Dermis blood vessel endothelial cell (primary cell): ENCODE measurements around the gene POU4F3. TPM values are rescaled to one million over a fixed set of nuclear protein-coding genes. Genes with fewer than 3 reads are reported as not detected.
"Not testable (repeated sequence)": the region's sequence is repeated elsewhere in the genome, so short reads cannot be mapped to it uniquely, and the experiment has no call there.

Experiments
- DNase-seq: peaks from one replicate; pipeline ENCODE4 v3.0.0; 2010
- total RNA-seq: library from RNA; depleted of rRNA; stranded (reverse); fragments of >200 nt; gene quantifications from 2 replicates; pipeline ENCODE4 v1.2.3, GENCODE V29; 2014

Gene POU4F3
- 0.05 TPM in 1 of 2 replicates, not detected in the other for total RNA-seq

- DNase-seq: no peak
Observed at GRCh38 chr5:146338774-146339714, at the start of gene POU4F3. TSS of gene POU4F3 (plus strand) at chr5:146338839. CDS start at chr5:146339113, 274 bp downstream.

- DNase-seq: no peak
Observed at GRCh38 chr5:146290318-146290717, 48.3 kb upstream of the POU4F3 start.

GRCh38 chr5:146291421-146292074, 47.1 kb upstream of the POU4F3 start:
- peak; percentile 63 for DNase-seq

GRCh38 chr5:146296245-146296644, 42.4 kb upstream of the POU4F3 start:
- no peak for DNase-seq

GRCh38 chr5:146298920-146299319, 39.7 kb upstream of the POU4F3 start:
- DNase-seq: not testable (repeated sequence)

GRCh38 chr5:146301626-146302025, 37.0 kb upstream of the POU4F3 start:
- DNase-seq: no peak

GRCh38 chr5:146302406-146302805, 36.2 kb upstream of the POU4F3 start:
- DNase-seq: no peak

GRCh38 chr5:146306838-146307237, 31.8 kb upstream of the POU4F3 start:
- no peak for DNase-seq

- DNase-seq: no peak
Observed at GRCh38 chr5:146307796-146308195, 30.8 kb upstream of the POU4F3 start.

- no peak for DNase-seq
Observed at GRCh38 chr5:146310540-146310939, 28.1 kb upstream of the POU4F3 start.

- DNase-seq: no peak
Observed at GRCh38 chr5:146311278-146311677, 27.4 kb upstream of the POU4F3 start.

- DNase-seq: no peak
Observed at GRCh38 chr5:146313027-146313426, 25.6 kb upstream of the POU4F3 start.

- DNase-seq: no peak
Observed at GRCh38 chr5:146321571-146321970, 17.1 kb upstream of the POU4F3 start.

- no peak for DNase-seq
Observed at GRCh38 chr5:146327257-146327870, 11.3 kb upstream of the POU4F3 start.

- DNase-seq: no peak
Observed at GRCh38 chr5:146327989-146328388, 10.7 kb upstream of the POU4F3 start.

- DNase-seq: no peak
Observed at GRCh38 chr5:146329697-146330096, 8.9 kb upstream of the POU4F3 start.

GRCh38 chr5:146331423-146331822, 7.2 kb upstream of the POU4F3 start:
- no peak for DNase-seq

GRCh38 chr5:146334074-146334533, 4.5 kb upstream of the POU4F3 start:
- no peak for DNase-seq

GRCh38 chr5:146336197-146336596, 2.4 kb upstream of the POU4F3 start:
- no peak for DNase-seq

- DNase-seq: no peak
Observed at GRCh38 chr5:146337264-146337904, 1.3 kb upstream of the POU4F3 start.

GRCh38 chr5:146337928-146338327, 711 bp upstream of the POU4F3 start:
- DNase-seq: no peak

- DNase-seq: no peak
Observed at GRCh38 chr5:146339715-146340259, 1.1 kb downstream of the POU4F3 start.
